COLO829 (cell line): ENCODE results near the gene ZBTB46.

Source experiments
- DNase-seq: peaks from one replicate; pipeline ENCODE4 v3.0.0; 2012; ENCODE audit warnings: low spot score

ZBTB46 gene

DNA sequence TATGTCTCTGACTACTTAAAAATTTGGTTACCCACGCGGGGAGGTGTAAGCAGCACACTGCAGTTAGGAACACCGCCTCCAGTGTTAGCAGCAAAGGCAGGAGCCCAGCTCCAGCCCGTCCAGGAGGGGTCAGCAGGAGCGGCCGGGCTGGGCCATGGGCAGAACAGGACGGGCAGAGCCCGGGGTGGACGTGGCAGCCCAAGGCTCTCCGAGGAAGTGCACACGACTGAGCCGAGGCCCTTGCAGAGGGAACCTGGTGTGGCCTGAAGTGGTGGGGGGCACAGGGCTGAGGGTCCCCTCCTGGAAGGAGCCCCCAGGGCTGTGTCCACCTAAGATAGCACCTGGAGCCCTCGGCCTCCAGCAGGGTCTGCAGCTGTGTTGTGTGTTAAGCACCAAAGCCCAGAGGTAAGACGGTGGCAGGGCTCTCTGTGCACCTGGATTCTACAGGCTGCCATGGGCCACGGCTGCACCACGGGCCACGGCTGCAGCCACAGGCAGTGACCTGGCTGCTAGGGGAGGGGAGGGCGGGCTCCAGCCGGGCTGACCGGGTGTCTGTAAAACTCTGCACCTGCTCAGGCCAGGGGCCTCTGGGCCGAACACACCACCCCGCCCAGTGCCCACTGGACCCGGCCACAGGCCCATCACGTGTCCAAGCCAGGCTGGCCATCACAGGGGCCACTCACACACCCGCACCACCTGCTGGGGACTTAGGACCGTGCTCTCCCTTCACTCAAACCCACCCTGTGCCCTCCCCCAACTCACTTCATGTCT, 84.9 kb downstream of the ZBTB46 start:
- no peak for DNase-seq

DNA sequence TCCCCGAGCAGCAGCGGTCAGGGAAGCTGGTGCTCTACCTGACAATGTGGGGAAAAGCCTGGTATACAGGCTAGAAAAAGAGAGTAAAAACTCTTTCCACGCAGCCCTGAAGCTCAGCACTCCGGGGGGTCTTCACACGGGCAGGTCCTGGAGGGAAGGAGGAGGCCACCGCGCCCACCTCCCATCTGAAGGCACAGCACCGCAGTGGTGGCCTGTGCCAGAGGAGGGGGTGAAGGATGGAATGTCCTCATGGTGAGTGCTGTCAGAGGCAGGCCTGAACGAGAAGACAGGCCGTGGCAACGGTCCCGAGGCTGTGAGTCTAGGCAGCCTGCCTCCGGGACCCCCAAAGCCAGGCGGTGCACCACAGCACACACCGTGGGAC, 85.6 kb downstream of the ZBTB46 start:
- DNase-seq, result no peak

- no peak for DNase-seq
These were observed 86.3 kb downstream of the ZBTB46 start for GRCh38 chr20:63744574-63745423.

DNA sequence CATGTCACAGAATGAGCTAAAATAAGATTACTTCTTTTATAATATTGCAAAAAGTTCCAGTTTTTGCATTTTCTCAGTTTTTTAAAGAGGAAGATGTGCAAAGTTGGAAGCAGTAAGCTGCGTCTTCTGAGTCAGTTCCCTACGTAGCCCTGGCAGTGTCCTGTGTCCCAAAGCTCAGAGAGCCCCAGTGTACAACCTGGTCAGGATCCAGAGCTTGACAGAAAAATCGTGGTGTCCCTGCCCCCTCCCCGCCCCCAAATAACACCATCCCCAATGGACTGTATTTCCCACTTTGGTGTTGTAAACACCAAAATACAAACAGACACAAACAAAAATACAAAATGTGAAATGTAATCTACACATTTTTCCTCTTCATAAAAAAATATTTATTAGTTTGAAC, 86.9 kb downstream of the ZBTB46 start:
- DNase-seq, result no peak

GRCh38 chr20:63743210-63743970, 87.7 kb downstream of the ZBTB46 start:
- no peak for DNase-seq

GRCh38 chr20:63742381-63743024, 88.6 kb downstream of the ZBTB46 start:
- no peak for DNase-seq

- DNase-seq, result no peak
These were observed 89.2 kb downstream of the ZBTB46 start for GRCh38 chr20:63741676-63742380.

GRCh38 chr20:63741354-63741675, 89.7 kb downstream of the ZBTB46 start:
- no peak for DNase-seq

GRCh38 chr20:63740627-63741353, 90.3 kb downstream of the ZBTB46 start:
- peak; percentile 85 for DNase-seq

GRCh38 chr20:63740070-63740626, 90.9 kb downstream of the ZBTB46 start:
- DNase-seq, result no peak

DNA sequence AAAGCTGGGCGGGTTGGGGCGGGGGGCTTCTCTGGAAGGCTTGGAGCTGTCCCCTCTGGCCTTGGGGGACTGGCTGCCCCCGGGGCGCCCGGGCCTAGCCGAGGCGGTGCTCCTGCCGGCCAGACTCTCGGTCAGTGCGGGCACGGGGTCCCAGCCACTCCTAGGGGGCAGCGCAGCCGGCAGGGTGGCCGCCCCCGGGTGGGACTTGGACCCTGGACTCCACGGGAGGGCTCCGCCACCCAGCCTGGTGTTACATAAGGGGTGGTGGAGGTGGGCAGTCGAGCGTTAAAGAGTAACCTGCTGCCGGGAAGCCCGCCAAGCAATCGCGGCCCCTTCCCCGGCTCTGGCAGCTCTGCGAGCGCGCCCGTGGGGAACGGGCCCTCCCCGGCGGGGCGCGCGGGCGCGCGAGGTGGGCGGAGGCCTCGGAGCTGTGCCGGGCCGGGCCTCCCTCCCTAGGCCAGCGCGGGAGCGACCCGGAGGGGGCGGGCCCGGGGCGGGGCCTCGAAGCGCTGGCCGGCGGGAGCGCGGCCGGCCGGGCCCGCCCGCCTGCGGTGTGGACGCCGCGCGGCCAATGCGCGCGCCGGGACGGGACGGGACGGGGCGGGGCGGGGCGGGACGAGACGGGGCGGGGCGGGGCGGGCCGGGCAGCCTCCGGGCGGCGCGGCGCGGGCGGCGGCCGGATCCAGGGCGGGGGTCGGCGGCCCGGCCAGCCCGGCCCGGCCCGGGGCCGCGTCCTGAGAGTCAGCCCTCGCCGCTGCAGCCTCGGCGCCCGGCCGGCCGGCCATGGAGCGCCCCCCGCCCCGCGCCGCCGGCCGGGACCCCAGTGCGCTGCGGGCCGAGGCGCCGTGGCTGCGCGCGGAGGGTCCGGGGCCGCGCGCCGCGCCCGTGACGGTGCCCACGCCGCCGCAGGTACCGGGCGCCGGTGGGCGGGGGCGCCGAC, 91.7 kb downstream of the ZBTB46 start, which contains the start of gene SLC2A4RG:
TSS of gene SLC2A4RG (plus strand) at position 647 of the 940 bp plus-strand sequence. CDS start at position 784, 137 bp downstream.
- peak; percentile 89 for DNase-seq

DNA sequence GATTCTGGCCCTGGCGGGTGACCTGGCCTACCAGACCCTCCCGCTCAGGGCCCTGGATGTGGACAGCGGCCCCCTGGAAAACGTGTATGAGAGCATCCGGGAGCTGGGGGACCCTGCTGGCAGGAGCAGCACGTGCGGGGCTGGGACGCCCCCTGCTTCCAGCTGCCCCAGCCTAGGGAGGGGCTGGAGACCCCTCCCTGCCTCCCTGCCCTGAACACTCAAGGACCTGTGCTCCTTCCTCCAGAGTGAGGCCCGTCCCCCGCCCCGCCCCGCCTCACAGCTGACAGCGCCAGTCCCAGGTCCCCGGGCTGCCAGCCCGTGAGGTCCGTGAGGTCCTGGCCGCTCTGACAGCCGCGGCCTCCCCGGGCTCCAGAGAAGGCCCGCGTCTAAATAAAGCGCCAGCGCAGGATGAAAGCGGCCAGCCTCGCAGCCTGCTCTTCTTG, 92.4 kb downstream of the ZBTB46 start:
- no peak for DNase-seq

GRCh38 chr20:63737945-63738686, 92.9 kb downstream of the ZBTB46 start:
- no peak for DNase-seq

- no peak for DNase-seq
These were observed 93.4 kb downstream of the ZBTB46 start for GRCh38 chr20:63737695-63737944.

DNA sequence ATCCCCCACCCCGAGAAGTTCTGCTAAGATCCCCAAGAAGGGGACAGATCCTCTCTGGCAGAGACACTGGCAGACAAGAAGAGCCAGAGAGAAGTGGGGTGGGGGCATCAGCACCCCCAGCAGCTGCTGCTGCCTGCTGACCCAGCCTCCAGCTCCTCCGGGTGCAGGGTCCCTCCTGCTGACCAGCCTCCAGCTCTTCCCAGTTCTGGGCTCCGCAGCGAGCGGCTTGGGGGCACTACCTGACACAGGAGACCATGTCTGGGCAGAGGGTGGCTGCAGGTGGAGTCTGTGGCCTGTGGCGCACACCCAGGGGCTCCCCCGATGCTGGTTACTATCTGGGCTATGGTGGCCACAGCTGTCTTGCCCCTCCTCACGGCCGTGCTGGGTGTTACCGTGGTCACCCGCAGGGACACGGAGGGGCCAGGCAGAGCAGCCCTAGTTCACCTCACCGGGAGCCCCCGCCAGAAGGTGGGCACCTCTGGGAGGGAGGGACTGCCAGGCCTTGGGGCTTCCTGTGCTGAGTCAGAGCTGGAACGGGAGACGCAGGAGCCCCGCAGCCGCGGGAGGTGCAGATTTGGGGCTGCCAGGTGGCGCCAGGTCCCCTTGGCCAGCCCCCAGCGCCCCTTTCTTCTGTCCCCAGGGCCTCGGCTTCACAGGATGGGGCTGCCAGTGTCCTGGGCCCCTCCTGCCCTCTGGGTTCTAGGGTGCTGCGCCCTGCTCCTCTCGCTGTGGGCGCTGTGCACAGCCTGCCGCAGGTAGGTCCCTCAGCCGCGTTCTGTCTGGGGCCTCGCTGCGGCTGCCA, 94.0 kb downstream of the ZBTB46 start:
- DNase-seq, result no peak

- no peak for DNase-seq
These were observed 95.0 kb downstream of the ZBTB46 start, which contains the start of gene LIME1 for GRCh38 chr20:63735859-63736718. TSS of gene LIME1 (plus strand) at chr20:63736664. CDS start at chr20:63737550, 886 bp downstream.
